ENCODE measurements around the gene BANK1.

Gene BANK1

DNA sequence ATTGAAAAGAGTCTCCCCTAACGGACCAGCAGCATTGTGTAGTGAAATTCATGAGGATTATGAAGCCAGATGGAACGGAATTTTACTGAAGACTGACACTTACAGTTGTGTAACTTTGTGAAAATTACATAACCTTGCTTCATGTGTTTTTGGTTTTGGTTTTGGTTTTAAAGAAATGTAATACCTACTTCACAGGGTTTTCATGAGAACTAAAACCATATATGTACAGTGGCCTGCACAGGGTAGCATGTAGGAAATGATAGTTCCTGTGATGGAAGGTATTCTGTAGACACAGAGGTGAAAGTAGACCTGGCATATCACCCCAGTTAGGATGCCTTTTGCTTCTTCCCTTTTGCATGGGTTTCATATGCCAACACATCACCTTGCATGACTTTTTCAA is 247.0 kb downstream of the BANK1 start:
- no peak for DNase-seq

DNA sequence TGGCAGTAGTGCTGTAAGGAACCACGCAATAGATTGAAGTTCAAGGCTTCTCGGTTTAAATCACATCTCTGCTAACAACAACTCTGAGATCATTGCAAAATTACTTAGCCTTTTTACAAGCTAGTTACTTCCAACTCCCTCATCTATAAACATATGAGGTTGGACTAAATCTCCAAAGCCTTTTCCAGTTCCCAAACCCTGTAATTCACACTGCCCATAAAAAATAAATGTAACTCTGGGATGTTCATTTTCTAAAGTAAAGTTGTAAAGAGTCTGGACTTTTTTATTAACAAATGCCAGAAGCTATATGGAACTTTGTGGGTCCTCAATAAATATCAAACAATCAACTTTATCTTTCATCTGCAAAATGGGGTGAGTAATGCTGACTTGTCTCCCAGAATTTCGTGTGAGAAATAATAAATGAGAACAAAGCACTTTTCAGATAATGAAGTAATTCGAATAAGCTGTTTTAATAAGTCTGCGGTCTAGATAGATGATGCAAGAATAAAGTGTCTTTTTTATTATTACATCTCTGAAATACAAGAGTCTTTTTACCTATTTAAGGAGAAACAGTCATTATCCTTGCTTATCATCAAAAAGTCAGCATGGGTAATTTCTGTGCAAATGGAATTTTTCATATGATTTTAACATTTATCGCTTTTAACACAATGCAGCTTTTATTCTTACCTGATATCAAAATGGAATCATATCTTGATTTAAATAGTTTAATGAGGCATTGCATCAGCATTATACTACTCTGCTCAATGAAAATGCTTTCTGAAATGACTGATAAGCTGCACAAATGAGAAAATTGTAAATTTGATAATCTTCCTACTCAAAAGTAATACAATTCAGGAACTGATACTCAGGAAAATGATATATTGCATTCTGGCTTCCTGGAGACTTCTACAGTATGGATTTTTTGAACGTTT is 252.6 kb downstream of the BANK1 start:
- DNase-seq: no peak

DNA sequence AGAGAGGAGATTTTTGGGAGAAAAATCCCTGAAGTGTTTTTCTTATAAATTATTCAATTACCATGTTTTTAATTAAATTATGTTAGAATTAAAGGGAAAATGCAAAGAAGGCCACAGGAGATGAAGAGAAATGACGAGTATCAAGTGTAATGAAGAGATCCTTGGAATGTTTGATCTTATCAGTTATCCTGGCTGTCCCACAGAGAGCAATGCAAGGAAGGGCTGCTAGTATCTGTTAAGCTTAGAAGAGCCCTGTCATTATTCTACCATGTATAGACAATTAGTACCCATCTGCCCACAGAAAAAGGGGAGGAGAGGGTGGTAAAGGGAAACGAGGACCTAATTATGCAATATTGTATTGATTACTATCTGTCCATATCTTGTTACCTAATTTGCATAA is 257.1 kb downstream of the BANK1 start:
- no peak for DNase-seq

DNA sequence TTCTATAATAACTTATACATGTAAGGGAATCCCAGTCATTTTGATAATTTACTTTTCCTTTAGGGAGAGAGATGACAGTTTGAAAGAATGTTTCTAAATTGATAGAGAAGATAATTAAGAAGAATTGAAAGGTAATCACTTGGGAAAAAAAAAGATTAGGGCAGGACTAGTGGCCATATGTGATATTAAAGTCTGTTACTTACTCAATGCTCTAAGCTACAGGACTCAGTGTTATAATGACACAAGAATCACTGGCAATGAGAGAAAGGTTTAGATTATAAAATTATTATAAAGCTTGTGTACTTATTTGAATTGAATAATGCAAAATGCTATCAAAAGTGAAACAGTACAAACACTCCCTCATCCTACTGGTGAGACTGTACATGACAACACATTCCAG is 265.3 kb downstream of the BANK1 start:
- DNase-seq: no peak

DNA sequence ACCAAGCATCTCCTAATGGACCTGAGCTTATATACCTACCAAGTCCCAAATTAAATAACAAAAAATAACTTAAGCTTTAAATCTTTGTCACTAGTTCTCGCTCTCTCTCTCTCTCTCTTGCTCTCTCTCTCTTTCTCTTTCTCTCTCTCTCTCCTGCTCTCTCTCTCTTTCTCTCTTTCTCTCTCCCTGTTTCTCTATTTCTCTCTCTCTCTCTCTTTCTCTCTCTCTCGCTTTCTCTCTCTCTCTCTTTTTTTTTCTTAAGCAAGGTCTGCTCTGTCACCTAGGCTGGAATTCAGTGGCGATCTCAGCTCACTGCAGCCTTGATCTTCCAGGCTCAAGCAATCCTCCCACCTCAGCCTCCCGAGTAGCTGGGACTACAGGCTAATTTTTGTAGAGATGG is 266.6 kb downstream of the BANK1 start:
- DNase-seq: no peak

DNA sequence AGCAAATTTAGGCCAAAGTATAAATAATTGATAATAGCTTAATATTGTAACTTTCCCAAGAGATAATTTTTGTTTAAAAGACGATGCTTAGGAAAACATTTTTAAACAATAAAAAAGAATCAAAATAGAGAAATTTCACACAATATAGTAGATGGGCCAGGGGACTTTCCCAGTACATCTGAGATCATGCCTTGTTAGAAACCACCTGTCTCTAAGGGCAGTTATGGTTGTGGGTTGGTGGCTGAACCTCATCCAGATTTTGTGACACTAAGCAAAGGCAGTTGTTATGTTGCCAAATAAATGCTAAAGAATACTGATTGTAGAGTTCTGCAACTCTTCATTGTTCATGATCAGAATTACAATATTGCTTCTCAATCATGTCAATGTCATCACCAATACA is 270.6 kb downstream of the BANK1 start:
- no peak for DNase-seq

DNA sequence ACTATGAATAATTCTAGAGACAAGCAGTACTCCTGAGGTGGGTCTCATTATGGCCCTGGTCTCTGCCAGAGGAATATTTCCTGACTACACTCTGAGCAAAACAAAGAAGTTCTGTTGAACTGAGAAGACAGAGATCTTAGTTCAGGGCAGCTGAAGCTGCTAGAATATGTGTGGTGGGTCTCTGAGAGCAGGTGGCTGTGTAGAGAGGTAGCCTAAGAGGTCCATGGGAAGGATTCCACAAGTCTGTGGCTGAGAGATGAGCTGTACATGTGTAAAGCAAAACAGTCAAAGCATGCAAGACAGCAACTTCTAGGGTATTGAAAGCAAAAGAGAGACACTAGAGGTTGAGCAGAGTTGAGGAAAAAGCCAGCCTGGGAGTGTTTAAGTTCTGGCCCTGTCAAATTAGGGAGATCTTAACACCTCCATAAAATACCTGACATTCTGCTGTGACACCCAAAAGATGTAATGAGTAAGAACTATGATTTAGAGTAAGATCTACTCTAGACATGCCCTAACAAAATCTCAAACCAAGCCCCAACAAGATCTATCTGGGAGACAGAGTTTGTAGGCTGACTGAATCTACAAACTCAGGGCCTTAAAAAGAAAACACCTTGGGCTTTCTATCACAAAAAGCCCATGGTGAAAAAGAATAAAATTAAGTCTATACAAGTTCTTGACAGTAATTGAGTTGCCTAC is 274.4 kb downstream of the BANK1 start:
- no peak for DNase-seq

DNA sequence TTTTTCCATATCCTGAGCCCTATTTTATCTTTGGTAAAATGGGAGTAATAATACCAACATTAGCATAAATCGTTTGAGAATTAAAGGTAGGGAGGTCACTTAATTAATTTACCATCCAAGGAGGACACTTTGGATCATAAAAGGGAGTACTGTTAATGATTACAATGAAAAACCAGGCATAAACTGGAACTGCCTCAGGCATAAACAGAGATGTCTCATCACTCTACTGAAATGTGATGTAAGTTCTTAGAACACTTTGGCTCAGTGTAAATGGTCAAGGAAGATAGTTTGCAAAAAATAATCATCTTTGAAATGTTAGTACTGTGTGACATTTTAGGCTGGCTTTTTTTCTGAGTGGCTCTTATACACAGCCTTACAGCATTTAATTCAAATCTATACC is 286.1 kb downstream of the BANK1 start:
- no peak for DNase-seq

DNA sequence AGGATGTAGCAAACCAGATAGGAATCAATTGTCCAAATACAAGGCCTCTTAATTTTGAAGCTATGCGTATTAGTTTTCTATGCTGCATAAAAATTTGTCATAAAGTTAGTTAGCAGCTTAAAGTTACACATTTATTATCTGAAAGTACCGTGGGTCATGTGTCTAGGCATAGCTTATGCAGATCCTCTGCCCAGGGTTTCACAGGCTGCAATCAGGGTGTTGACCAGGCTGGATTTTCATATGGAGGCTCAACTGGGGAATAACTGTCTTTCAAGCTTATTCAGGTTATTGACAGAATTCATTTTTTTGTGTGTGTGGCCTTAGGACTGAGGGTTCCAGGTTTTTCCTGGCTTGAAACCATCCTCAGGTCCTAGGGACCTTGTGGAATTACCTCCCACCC is 289.7 kb downstream of the BANK1 start:
- DNase-seq: no peak

DNA sequence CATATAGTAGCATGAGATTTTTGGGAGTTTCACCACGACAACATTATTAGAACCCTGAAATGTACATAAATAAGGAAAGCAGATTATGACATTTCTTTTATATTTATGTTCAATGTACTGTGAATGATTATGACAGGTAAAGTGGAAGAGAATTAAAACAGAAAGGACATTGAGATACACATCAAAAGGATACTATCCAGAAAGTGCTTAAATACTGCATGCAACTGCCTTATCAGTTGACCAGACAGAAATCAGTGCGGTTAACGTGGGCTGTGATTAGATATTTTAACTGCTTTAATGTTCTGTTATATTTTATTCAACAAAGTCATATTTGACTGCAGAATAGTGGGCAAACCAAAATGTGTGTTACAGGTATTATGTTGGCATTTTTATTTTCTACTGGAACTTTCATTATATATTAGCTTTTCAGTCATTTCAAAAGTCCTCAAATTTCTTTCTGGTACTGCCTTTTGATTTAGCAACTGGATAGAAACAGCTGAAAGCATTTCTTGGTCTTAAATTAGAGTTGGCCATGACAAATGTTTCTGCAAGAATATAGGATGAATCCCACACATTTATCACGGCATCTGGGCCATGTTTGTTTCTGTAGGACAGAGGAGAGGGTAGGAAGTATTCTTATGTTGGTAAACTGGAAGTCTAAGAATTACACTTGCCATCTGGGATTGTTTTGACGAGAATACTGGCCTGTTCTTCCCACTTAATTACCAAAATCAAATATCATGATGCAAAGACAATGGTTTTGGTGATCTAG is 299.5 kb downstream of the BANK1 start:
- no peak for DNase-seq

DNA sequence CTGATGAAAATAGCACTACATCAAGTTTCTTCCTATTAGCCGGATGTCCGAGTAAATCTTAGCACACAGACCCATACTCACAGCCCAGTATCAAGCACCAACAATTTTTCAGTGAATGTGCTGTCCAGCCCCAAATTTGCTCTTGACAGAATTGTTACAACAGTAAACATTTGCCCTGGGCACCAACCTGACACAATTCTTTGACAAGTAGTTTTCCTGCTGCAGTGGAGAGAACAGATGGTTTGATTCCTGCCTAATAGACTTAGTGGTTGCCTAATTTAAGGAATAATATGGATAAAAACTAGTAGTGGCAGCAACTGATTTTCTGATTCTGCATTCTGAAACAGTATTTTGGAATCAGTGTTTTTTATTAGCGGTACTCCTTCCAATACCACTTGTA is 301.1 kb downstream of the BANK1 start:
- DNase-seq: no peak

DNA sequence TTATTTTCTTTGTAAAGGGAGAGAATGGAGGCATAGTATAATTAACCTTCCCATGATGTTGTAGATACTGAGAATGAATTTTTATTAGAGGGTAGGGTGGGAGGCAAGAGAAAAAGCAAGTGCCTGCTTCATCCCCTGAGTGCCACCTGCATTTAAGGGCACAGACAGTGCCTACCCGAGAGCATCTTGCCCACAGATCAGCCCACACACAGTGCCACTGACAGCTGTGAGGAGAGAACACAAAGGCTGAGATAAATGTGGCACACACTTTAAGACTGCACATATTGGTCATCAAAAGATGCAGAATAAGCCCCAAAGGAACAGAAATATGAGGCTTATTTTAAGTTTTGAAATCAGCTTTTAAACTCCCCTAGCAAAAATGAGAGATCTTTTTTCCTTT is 304.0 kb downstream of the BANK1 start:
- DNase-seq: no peak

DNA sequence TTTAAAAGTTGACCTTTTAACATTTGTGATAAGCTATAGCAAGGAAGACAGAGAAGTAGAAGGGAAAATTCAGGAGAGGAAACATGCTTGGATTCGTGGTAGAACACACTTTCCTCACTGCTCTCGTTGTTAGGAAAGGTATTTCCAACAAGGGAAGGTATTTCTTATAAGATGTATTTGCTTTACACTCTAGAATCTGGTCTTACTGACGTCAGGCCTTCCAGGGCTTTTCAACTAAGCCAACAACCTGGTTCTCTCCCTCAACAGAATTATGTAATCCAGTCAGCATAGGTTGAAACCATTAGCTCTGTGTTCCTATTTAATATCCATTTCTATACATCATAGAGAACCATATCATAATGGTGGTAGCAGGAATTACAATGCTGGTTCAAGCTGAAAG is 312.8 kb downstream of the BANK1 start:
- DNase-seq: no peak

DNA sequence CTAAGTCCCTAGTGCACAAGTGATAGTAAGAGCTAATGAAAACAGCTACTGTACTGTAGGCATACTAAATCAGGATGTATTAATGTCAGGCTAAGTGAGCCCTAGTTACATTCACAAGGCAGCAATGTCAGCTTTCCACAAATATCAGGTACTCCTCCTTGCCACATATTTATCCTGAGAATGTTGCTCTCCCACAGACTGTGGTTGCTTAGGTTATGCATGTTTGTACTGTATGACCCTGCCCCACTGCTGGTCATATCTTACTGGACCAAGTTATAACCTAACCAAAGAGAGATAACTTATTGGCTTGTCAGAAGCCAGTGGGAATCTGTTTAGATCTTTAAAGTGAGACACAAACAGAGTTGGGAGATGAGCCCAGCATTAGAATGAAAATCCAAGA is 313.7 kb downstream of the BANK1 start:
- no peak for DNase-seq

DNA sequence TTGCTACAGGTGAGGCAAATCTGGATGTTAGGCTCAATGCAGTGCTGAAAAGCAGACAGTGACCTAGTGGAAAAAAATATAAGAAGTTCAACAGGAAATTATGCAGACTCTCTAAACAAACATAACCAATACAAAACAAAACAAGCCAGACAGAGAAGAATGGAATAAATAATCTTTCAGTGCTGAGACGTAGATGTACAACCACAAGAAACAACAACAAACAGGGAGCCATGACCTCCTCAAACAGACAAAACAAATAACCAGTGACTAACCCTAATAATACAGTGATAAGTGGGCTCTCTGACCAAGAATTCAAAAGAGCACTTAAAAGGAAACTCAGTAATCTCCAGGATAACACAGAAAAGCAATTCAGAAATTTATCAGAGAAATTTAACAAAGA is 315.5 kb downstream of the BANK1 start:
- no peak for DNase-seq

DNA sequence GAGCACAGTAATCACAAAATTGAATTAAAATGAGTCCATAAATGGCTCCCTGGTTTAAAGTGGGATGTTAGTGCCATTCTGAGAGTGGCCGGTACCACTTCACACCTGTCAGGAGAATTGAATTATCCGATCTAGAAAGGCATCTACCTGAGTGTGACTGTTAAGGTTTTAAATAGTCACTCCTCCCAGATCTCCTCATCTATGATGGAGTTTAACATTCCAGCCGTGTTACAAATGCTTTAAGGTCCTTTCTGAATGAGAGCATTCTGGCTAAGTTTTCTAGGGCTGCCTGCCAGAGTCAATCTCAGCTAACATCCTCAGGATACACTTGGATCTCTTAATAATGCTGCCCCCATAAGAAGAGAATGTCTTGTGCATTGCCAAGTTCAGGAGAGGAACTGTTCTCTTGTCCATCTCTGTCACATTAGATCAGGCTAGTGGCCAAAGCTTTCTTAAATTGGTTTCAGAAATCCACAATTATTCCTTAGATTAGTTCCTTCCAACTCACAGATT is 323.6 kb downstream of the BANK1 start:
- DNase-seq: no peak

DNA sequence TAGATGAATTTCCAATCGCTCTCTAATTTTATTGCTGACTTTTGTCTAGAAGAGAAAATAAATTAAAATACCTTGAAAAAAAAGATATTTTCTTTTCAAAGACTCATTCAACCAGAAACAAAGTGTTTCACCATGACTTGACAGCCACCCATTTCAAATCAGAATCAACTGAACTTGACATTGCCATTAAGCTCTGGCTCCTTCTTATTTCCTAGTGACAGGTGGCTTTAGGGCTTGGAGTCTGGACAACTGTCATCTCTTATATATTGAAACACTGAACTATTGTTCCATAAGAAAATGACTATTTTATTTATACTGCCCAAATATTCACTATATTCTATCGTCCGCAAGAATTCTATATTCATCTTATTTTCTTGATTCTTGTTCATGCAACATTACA is 325.6 kb downstream of the BANK1 start:
- peak; percentile 35 to 70 for DNase-seq

DNA sequence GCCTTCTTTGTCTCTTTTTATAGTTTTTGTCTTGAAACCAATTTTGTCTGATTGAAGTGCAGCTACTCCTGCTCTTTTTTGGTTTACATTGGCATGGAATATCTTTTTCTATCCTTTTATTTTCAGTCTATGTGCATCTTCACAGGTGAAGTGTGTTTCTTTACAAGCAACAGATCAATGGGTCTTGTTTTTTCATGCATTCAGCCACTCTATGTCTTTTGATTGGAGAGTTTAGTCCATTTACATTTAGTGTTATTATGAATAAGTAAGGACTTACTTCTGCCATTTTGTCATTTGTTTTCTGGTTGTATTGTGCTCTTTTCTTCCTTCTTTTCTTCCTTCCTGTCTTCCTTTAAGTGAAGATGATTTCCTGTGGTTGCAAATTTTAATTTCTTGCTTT is 330.3 kb downstream of the BANK1 start:
- DNase-seq: no peak
